ENCODE data around the gene PSMD7. TPM values are rescaled to one million over a fixed set of nuclear protein-coding genes. Genes with fewer than 3 reads are reported as not detected.

Gene PSMD7
- total and polyA plus RNA-seq, 3 donors (not counting 1 experiment from before 2014, with no cell fraction given) = 55.0 to 125 (median 100) TPM

Other genes with a start within 250 kb of the PSMD7 start
- 1 to 10 TPM; 1.0 to 1.2 TPM for gene NPIPB15, start 79.5 kb downstream of the PSMD7 start, total RNA-seq
- 4.6 TPM for gene NPIPB15, start 79.5 kb downstream of the PSMD7 start, polyA plus RNA-seq
- gene CLEC18B, start 124.7 kb downstream of the PSMD7 start, total RNA-seq = 1 to 10 TPM in 1 of 2 donors, under 1 TPM in 1; 0.61 to 1.8 TPM
- gene CLEC18B, start 124.7 kb downstream of the PSMD7 start, polyA plus RNA-seq = 0.03 TPM

Measured in mammary epithelial cell (primary cell).